Measurements from ENCODE around the gene ESRRB. TPM values are rescaled to one million over a fixed set of nuclear protein-coding genes. Genes with fewer than 3 reads are reported as not detected.

ESRRB gene
- total RNA-seq, 2 experiments from 2014 or later, result not detected

DNA sequence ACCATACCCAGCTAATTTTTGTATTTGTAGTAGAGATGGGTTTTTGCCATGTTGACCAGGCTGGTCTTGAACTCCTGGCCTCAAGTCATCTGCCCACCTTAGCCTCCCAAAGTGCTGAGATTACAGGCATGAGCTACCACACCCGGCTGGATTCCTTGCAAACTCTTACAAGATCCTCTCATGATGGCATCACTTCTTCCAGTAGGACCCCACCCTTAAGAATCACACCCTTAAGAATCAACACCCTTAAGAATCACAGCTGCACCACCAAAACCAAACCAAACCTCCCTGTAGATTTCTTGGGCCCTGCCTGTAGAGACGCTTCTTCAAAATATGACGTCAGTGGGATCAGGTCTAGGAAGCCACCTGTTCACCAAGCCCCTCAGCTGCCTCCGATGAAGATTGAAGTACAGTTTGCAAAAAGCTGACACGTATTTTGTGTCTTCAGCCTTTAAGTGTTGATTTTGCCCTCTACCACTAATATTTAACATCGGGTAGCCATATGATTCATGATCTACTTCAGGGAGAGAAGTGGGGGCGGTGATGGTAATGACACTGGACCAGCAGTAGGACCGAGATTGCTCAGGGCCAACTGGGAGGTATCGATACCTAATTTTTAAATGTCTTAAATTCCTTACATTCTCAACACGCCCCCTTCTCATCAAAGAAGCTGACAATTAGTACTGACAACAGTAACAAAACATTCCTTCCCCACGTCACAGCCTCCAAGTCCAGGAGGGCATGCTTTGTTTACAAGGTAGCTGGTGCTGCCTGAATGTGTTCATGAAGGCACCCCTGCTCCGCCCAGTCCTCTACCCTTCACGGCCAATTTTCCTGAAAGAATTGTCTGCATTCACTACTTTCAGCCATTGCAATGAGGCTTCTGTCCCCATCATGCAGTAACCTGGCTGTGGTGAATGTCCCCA is 57.2 kb downstream of the ESRRB start:
- CTCF ChIA-PET, result no interaction called here
- POLR2A ChIA-PET, result no interaction called here

DNA sequence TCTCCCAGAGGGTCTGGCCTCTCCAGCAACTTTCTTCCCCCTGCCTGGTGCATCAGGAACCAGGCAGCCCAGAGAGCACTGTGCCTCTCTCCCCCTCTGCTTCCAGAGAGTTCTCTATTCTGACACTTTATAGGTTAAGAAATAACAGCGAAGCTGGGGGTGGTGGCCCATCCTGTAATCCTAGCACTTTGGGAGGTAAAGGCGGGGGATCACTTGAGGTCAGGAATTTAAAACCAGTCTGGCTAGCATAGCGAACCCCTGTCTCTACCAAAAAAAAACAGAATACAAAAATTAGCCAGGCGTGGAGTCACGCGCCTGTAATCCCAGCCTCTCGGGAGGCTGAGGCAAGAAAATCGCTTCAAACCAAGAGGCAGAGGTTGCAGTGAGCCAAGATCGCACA is 58.3 kb downstream of the ESRRB start:
- ChIA-PET POLR2A (no interaction called here), CTCF (no interaction called here)

DNA sequence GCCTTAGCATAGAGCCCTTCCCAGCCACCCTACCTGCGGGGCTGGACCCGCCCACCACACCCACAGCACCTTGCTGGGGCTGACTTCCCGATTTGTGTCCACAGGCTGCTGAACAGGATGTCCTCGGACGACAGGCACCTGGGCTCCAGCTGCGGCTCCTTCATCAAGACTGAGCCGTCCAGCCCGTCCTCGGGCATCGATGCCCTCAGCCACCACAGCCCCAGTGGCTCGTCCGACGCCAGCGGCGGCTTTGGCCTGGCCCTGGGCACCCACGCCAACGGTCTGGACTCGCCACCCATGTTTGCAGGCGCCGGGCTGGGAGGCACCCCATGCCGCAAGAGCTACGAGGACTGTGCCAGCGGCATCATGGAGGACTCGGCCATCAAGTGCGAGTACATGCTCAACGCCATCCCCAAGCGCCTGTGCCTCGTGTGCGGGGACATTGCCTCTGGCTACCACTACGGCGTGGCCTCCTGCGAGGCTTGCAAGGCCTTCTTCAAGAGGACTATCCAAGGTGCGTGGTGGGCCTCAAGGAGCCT is 63.4 kb downstream of the ESRRB start:
- POLR2A ChIA-PET, result no interaction called here

DNA sequence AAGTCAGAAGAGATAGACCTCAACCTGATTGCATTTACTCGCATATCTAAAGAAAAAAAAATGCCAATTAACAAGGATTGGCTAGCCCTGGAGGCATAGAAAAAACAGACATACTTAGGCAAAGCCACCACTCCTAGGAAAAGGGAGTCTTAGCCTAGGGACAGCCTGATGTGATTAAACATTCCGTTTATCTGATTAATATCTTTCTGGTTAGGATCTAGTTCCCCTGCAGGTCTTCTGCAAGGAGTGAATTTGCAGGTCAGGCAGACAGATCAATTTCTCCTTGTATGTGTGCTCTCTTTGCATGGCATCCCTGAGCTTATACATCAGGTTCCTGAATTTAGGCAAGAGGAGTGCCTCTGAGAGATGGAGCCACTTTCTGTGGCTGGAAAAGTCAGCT is 70.5 kb downstream of the ESRRB start:
- POLR2A ChIA-PET, result interaction anchor here (0.7 kb wide), 1 partner anchor 9 kb away, joined by 5 read pairs; no protein-coding TSS in a partner anchor
- CTCF ChIA-PET, result no interaction called here

More for the DNA sequence above, 63.4 kb downstream of the ESRRB start:
- CTCF ChIA-PET, result no interaction called here

DNA sequence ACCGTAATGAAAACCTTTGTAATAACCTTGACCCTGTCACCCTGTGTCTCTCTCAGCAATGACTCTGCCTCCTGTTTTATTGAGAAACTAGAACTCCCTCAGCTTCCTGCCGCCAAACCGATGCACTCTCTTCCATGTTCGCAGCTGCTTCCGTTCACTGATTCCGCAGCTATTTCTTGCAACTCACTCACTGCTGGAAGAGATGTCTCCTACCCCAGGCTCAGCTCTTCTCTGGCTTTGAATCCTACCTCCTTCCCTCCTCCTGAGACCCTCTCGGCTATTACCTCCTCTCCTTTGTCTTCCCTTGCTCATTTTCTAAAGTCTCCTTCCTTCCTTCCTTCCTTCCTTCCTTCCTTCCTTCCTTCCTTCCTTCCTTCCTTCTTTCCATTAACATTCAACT is 71.0 kb downstream of the ESRRB start:
- POLR2A ChIA-PET, result interaction anchor here (0.7 kb wide), 1 partner anchor 9 kb away, joined by 5 read pairs; no protein-coding TSS in a partner anchor

DNA sequence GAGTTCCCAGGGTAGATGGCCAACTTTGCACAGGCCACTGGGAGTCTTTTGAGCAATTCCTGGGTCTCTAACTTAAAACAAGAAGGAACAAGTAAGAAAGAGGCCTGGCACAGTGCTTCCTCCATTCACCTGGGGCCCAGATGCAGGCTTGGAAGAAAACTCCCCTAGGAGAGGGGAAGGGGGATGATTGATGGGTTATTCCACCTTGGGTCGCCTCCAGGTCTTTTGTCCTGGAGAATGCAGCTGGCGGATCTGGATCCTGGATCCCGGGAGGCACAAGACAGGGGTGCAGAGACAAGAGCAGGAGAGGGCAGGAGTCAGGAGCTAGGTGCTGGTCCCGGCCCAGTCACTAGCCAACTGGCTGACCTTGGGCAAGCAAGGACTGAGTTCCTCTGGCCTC is 74.5 kb downstream of the ESRRB start:
- ChIA-PET POLR2A (no interaction called here), CTCF (no interaction called here)

More for the DNA sequence above, 71.0 kb downstream of the ESRRB start:
- CTCF ChIA-PET, result no interaction called here

DNA sequence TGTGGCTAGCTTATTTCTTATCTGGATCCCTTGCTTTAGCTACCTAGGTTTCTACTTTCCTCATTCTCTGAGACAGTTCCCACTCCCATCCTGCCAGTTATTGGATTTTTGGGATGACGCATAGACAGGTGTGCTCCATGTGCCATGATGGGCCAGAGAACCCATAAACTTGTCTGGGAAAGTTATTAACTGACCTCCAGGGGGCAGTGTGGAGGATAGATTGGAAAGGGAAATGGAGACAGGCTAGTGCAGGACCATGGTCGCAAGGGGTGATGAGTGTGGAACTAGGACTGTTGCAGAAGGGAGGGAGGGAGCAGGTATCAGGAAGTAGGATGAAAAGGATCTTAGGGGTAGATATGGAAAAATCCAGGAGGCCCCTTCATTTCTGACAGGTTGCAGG is 80.3 kb downstream of the ESRRB start:
- POLR2A ChIA-PET, result no interaction called here
- CTCF ChIA-PET, result no interaction called here

DNA sequence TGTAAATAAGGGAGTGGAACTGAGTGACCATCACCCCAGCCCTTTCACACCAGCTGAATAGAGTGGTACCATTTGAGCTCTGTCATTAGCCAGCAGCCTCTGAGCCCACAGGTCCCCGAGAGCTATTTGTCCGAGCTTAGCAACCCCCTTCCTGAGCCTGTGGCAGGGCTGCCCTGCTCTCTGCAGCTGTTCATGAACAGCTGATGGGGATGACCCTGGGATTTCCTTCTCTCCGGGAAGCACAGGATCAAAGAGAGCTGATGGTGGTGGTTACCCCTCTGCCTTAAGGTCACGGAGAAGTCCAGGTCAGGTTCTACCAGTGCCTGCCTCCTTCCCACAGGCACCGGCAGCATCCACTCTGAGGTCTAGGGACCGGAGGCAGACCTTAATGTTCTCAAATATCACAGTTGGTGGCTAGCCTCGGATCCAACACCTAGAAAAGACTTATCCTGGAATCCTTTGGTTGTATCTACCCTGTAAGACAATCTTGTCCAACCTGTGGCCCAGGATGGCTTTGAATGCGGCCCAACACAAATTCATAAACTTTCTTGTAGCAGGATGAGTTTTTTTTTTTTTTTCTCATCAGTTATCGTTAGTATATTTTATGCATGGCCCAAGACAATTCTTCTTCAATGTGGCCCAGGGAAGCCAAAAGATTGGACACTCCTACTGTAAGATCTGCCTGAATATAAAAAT is 81.1 kb downstream of the ESRRB start:
- CTCF ChIA-PET, result interaction anchor here (0.6 kb wide), 1 partner anchor 517 kb away, joined by 4 read pairs; no protein-coding TSS in a partner anchor
- POLR2A ChIA-PET, result no interaction called here

DNA sequence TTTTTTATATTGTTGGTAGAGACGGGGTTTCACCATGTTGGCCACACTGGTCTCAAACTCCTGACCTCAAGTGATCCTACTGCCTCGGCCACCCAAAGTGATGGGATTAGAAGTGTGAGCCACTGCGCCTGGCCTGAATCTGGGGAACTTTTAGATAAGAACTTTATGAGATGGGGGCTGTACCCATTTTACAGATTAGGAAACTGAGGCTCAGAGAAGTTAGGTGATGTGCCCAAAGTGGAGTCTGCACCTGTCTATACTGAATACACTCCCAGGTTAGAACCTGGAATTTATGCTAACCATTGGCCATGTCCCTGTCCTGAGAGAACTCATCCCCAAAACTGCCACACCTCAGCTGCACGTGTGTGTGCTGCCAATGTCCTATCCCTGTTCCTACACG is 81.9 kb downstream of the ESRRB start:
- CTCF ChIA-PET, result no interaction called here
- POLR2A ChIA-PET, result no interaction called here

DNA sequence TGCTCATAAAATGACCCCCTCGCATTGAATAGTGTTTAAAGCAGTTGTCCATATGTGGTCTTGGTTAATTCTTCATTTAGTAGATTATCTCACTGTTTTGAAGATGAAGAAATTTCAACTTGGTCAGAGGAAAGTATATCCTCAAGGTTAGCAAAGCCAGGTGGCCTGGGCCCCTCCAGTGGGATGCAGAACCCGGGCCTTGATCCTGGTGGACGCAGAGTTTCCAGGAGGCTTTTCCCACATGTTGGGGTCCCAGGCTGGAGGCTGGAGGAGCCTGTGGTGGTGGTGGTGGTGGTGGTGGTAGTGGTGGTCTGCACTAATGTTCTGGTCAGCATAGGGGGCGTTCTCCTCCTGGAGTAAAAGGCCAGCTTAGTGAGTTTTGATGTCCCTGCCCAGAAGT is 85.9 kb downstream of the ESRRB start:
- CTCF ChIA-PET, result no interaction called here
- POLR2A ChIA-PET, result no interaction called here

DNA sequence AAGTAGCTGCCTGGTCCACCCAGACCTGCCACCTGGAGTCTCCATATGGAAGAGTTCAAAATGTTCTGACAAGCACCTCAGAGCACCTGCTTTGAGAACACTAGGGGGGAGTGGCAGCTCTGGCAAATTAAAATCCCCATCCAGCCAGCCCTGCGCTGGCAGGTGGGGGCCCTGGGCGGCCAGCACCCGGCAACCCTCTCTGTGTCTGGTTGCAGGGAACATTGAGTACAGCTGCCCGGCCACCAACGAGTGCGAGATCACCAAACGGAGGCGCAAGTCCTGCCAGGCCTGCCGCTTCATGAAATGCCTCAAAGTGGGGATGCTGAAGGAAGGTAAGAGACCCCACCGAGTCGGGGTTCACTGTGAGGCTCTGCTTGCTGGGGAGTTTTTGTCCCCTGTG is 86.4 kb downstream of the ESRRB start:
- ChIA-PET CTCF (no interaction called here), POLR2A (no interaction called here)

DNA sequence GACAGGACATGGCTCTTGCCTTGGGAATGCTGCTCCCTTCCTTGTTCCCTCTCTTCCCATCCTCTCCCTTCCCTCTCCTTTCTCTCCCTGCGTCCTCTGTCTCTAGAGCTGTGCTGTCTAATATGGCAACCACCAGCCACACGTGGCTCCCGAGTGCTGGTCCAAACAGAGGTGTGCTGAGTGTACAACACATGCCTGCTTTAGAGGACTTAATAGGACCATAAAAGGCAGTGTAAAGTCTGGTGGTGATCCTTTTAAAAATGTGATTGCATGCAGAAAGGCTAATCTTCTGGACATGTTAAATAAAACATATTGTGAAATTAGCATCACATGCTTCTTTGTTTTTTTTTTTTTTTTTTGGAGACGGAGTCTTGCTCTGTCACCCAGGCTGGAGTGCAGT is 87.2 kb downstream of the ESRRB start:
- POLR2A ChIA-PET, result no interaction called here
- CTCF ChIA-PET, result no interaction called here

DNA sequence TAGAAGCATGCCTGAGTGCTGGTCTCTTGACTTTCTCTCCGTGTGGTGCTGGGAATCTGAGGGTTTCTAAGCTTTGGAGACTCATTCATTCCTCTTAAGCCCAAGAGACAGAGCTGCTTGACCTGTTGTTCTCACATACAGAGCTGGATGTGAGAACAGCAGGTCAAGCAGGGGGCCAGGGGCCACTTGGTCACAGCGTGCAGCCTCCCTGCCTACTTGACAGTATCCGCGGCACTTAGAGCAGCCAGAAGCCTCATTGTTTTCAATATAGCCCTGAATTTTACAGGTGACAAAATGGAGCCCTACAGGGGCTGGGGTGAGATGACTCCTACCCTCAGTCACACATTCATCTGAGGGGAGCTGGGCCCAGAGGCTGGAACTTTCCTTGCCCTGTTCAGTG is 88.9 kb downstream of the ESRRB start:
- ChIA-PET POLR2A (no interaction called here), CTCF (no interaction called here)

DNA sequence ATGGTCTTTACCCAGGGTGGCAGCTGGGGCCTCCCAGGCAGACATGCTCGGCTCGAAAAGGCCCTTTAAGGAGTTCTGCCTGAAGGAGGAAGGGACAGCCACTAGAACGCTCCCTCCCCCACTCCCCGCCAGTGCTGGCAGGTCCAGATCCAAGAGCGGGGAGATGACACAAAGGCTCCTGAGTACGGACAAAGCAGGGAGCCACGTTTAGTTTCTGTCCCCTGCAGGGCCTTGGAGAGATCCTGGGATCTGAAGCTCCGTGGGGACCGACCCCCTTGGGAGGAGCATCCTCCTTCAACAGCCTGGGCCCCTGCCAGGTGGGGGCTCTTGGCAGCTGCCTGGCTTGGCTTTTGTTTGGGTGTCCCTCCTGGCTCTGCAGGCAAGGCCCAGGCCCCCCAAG is 89.7 kb downstream of the ESRRB start:
- CTCF ChIA-PET, result no interaction called here
- POLR2A ChIA-PET, result no interaction called here

DNA sequence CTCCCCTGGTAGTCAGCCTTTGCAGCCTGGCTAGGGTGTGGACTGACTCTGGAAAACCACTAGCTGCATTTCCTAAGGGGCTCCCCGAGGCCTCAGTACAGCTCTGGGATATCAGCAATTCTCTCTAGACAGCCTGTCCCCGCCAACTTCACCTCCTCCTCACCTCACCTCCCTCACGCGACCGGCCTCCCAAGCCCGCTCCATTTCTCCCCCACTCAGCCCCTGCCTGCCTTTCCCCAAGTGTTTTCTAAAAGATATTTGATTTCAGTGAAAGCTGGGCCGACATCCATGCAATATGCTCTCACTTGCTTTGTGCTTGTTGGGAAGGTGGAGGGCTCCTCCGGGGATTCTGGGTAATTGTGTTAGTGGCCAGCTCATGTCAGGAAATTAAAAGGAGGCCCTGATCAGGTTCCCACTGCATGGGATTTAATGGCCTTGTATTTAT is 91.8 kb downstream of the ESRRB start:
- POLR2A ChIA-PET, result no interaction called here
- CTCF ChIA-PET, result no interaction called here

DNA sequence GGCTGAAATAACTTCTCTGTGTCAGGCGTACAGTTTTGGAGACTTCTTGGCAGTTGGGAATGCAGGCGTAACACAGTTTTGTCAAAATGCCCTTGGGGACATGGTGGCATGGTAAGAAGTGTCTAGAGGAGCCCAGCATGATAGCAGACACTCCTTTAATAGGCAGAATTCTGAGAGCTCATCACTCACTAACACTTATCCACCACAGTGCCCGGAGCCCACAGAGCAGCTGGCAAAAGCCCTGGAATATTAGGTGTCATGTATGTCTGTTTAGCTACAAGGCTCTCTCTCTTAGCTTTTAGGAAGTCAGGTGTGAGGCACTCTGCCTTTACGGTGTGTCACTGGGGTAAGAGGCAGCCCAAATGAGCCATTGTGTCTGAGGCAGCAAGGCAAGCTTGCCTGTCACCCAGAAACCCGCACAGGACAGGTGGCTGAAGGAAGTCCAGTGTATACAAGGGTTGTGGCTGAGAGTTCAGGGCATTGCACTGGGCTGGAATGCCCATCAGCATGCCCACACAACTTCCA is 96.3 kb downstream of the ESRRB start:
- ChIA-PET POLR2A (no interaction called here), CTCF (no interaction called here)

DNA sequence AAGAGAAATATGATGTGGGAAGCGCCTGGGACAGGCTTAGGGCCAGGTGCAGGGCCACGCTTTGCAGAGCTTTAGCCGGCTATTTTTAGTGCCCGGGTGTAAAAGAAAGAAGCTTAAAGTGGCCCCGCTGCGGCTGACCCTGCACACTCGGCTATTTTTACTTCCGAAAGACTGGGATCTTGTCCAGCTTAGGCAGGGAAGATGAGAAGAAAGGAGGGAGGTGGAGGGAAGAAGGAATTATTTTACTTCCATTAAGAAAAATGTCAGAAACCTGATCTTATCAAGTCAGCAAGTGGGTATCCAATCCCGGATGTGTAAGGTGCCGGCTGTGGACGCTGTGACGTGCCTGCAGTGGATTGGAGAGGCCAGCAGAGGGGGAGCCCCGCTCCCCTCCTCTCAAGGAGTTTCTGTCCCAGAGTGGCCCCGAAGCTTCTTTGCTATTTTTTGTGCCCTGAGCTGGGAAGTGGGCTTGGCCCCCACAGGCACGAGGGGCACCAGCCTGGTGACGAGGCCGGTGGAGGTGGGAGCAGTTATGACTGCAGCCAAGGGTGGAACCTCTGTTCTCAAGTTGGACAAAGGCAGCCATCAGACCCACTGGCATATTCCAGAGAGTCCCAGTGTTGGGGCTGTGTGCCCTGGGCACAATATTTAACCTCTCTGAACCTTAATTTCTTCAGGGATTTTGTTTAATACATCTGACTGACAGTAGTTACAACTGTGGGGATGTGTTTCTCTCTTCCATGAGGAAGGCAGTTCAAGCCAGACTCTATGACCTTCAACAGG is 97.7 kb downstream of the ESRRB start:
- POLR2A ChIA-PET, result no interaction called here
- CTCF ChIA-PET, result no interaction called here

DNA sequence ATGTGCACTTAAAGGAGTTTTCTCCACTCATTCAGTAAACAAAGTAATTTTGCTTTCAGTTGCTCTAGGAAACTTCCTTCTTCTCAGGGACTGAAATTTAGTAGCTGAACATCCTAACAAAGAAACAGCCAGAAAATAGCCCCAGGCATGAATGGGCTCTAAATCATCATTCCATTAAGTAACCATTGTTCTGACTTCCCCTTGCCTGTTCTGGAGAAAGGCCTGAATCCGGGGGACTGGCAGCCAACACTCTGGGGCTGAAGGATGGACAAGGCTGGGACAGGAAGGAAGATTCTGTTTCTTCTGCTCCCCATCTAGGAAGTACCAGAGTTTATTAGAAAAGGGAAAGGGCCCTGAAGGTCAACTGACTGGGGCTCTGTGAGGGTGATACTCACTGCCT is 104.5 kb downstream of the ESRRB start:
- ChIA-PET POLR2A (no interaction called here), CTCF (no interaction called here)

DNA sequence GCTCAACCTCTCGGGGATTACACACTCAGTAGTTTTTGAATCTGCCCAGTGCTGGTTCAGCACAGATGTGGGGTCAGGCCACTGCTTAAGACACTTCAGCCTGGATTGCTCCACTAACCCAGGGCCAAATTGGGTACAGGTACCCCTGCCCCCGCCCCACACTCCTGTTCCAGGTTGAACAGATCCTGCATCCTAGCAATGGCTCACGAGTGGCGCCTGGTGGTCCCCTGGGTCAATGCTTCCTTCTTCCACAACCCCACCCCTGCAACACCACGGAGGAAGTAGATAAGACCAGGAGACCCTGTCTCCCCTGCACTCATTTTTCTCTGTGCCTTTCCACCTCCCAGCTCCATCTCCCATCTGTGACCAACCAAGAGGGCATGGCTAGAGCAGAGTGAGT is 108.4 kb downstream of the ESRRB start:
- CTCF ChIA-PET, result no interaction called here
- POLR2A ChIA-PET, result no interaction called here

DNA sequence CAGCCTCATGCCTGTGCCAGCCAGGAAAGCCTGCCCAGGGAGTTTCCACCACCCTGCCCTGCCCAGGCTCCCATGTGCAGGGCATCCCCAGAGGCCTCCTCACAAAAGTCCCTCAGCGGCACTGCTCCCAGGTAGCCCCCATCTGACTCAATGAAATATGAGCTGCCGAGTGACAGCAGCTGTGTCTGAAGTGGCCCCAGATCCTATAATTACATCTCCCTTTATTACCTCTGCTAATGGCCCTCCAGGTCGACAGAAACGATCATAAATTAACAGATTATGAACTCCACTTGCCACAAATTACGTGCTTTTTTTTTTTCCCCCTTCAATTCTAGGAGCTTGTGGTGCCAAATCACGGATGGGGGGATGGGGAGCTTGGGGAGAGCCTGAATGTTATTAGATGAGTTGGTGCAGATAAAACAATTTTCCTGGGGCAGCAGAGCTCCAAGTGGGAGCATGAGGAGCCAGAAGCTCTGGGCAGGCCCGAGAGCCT is 110.4 kb downstream of the ESRRB start:
- POLR2A ChIA-PET, result no interaction called here
- CTCF ChIA-PET, result interaction anchor here (0.8 kb wide), 1 partner anchor 10 kb away, joined by 3 read pairs; no protein-coding TSS in a partner anchor
